IgD-negative memory B cell (primary cell): ENCODE measurements around the gene MTPN. TPM values are rescaled to one million over a fixed set of nuclear protein-coding genes. Genes with fewer than 3 reads are reported as not detected.

Experiments
- H3K27ac Mint-ChIP-seq, 3 donors: one replicate each; pipeline ENCODE4 v1.8.0; 2020 to 2022; ENCODE audit warnings: mild to moderate bottlenecking in 3 of 3, mixed read lengths in 3 of 3, moderate library complexity in 1 of 3
- H3K27me3 Mint-ChIP-seq: one replicate; pipeline ENCODE4 v1.8.0; 2021; ENCODE audit warnings: mixed read lengths
- H3K36me3 Mint-ChIP-seq: one replicate; pipeline ENCODE4 v1.8.0; 2020; ENCODE audit warnings: mild to moderate bottlenecking, mixed read lengths
- H3K4me1 Mint-ChIP-seq, 3 donors: one replicate each; pipeline ENCODE4 v1.8.0; 2020 to 2022; ENCODE audit warnings: mixed read lengths in 3 of 3, mild to moderate bottlenecking in 1 of 3
- H3K4me3 Mint-ChIP-seq, 4 donors: one replicate each; pipeline ENCODE4 v1.8.0; 2020 to 2022; ENCODE audit warnings: mild to moderate bottlenecking in 4 of 4, mixed read lengths in 4 of 4, moderate library complexity in 3 of 4
- H3K9me3 Mint-ChIP-seq, 3 donors: one replicate each; pipeline ENCODE4 v1.8.0; 2020 to 2021; ENCODE audit warnings: mixed read lengths in 3 of 3, mild to moderate bottlenecking in 1 of 3
- polyA plus RNA-seq: library from polyadenylated mRNA; unstranded; fragments of 300-500 nt; fragmentation: Illumina TruSeq; gene quantifications from one replicate; pipeline ENCODE4 v1.2.3, GENCODE V29; 2021

The MTPN gene
- polyA plus RNA-seq, 1 donor from 2014 or later: 235 TPM

GRCh38 chr7:135998081-135998480, 20.9 kb upstream of the MTPN start:
- Mint-ChIP-seq H3K27ac (no peak overlapping the region), H3K4me3 (no peak overlapping the region), H3K4me1 (peaks cover 9 to 17% (median 15%) of the 10 kb centered on the region in 3 donors), H3K27me3 (no peaks in the 10 kb centered on the region), H3K9me3 (peaks cover 0 to 2% (median 0%) of the 10 kb centered on the region in 3 donors), H3K36me3 (peaks cover 7% of the 10 kb centered on the region)

GRCh38 chr7:135995748-135996147, 18.6 kb upstream of the MTPN start:
- peaks cover 0 to 2% (median 0%) of the 10 kb centered on the region in 3 donors for H3K9me3 Mint-ChIP-seq
- no peak overlapping the region for H3K4me3 Mint-ChIP-seq
- peaks cover 9% of the 10 kb centered on the region for H3K36me3 Mint-ChIP-seq
- H3K4me1 Mint-ChIP-seq: peaks cover 12 to 22% (median 18%) of the 10 kb centered on the region in 3 donors
- H3K27me3 Mint-ChIP-seq: no peaks in the 10 kb centered on the region
- H3K27ac Mint-ChIP-seq: no peak overlapping the region

- peaks cover 9% of the 10 kb centered on the region for H3K36me3 Mint-ChIP-seq
- H3K9me3 Mint-ChIP-seq: no peaks in the 10 kb centered on the region
- peak overlapping the region in 1 of 3 donors; percentile 88 for H3K27ac Mint-ChIP-seq
- no peaks in the 10 kb centered on the region for H3K27me3 Mint-ChIP-seq
- H3K4me3 Mint-ChIP-seq: peak overlapping the region in 3 of 4 donors; percentile 32 to 34 (median 33)
- peaks cover 19 to 31% (median 25%) of the 10 kb centered on the region in 3 donors for H3K4me1 Mint-ChIP-seq
Measured at GRCh38 chr7:135994466-135995205, 17.5 kb upstream of the MTPN start.

GRCh38 chr7:135993950-135994349, 16.8 kb upstream of the MTPN start:
- no peaks in the 10 kb centered on the region for H3K27me3 Mint-ChIP-seq
- H3K4me3 Mint-ChIP-seq: peak overlapping the region in 3 of 4 donors; percentile 13 to 82 (median 46)
- no peaks in the 10 kb centered on the region for H3K9me3 Mint-ChIP-seq
- peaks cover 19 to 31% (median 25%) of the 10 kb centered on the region in 3 donors for H3K4me1 Mint-ChIP-seq
- H3K27ac Mint-ChIP-seq: peak overlapping the region in 1 of 3 donors; percentile 88
- H3K36me3 Mint-ChIP-seq: peaks cover 9% of the 10 kb centered on the region

- Mint-ChIP-seq H3K4me3 (peak overlapping the region in 1 of 4 donors; percentile 68), H3K9me3 (no peaks in the 10 kb centered on the region), H3K4me1 (peaks cover 19 to 31% (median 25%) of the 10 kb centered on the region in 3 donors), H3K36me3 (peaks cover 2% of the 10 kb centered on the region), H3K27me3 (no peaks in the 10 kb centered on the region), H3K27ac (no peak overlapping the region)
Measured at GRCh38 chr7:135991906-135992305, 14.7 kb upstream of the MTPN start.

GRCh38 chr7:135991322-135991721, 14.2 kb upstream of the MTPN start:
- no peak overlapping the region for H3K27ac Mint-ChIP-seq
- no peaks in the 10 kb centered on the region for H3K27me3 Mint-ChIP-seq
- H3K4me3 Mint-ChIP-seq: no peak overlapping the region
- H3K9me3 Mint-ChIP-seq: no peaks in the 10 kb centered on the region
- peaks cover 2% of the 10 kb centered on the region for H3K36me3 Mint-ChIP-seq
- peaks cover 19 to 31% (median 25%) of the 10 kb centered on the region in 3 donors for H3K4me1 Mint-ChIP-seq

GRCh38 chr7:135990258-135990657, 13.1 kb upstream of the MTPN start:
- Mint-ChIP-seq H3K36me3 (peaks cover 2% of the 10 kb centered on the region), H3K4me1 (peaks cover 19 to 31% (median 26%) of the 10 kb centered on the region in 3 donors), H3K27ac (no peak overlapping the region), H3K27me3 (no peaks in the 10 kb centered on the region), H3K4me3 (peak overlapping the region in 1 of 4 donors; percentile 9), H3K9me3 (no peaks in the 10 kb centered on the region)

GRCh38 chr7:135981958-135982646, 4.9 kb upstream of the MTPN start:
- Mint-ChIP-seq H3K4me3 (peak overlapping the region; percentile 36 to 93 (median 79)), H3K9me3 (peaks cover 0 to 2% (median 0%) of the 10 kb centered on the region in 3 donors), H3K4me1 (peaks cover 39 to 54% (median 44%) of the 10 kb centered on the region in 3 donors), H3K27ac (peak overlapping the region; percentile 56 to 95 (median 88)), H3K36me3 (no peaks in the 10 kb centered on the region), H3K27me3 (peaks cover 2% of the 10 kb centered on the region)

- Mint-ChIP-seq H3K4me1 (peaks cover 40 to 53% (median 44%) of the 10 kb centered on the region in 3 donors), H3K4me3 (peak overlapping the region; percentile 78 to 98 (median 86)), H3K36me3 (no peaks in the 10 kb centered on the region), H3K27ac (peak overlapping the region; percentile 88 to 95 (median 89)), H3K9me3 (peaks cover 0 to 2% (median 0%) of the 10 kb centered on the region in 3 donors), H3K27me3 (peaks cover 2% of the 10 kb centered on the region)
Measured at GRCh38 chr7:135980665-135981180, 3.6 kb upstream of the MTPN start.

- Mint-ChIP-seq H3K4me1 (peaks cover 40 to 53% (median 46%) of the 10 kb centered on the region in 3 donors), H3K36me3 (peaks cover 2% of the 10 kb centered on the region), H3K27me3 (peaks cover 2% of the 10 kb centered on the region), H3K27ac (peak overlapping the region; percentile 88 to 95 (median 89)), H3K4me3 (peak overlapping the region; percentile 78 to 98 (median 86)), H3K9me3 (peaks cover 0 to 2% (median 0%) of the 10 kb centered on the region in 3 donors)
Measured at GRCh38 chr7:135980012-135980551, 2.9 kb upstream of the MTPN start.

- Mint-ChIP-seq H3K9me3 (peaks cover 0 to 2% (median 0%) of the 10 kb centered on the region in 3 donors), H3K36me3 (peaks cover 6% of the 10 kb centered on the region), H3K4me1 (peaks cover 43 to 57% (median 47%) of the 10 kb centered on the region in 3 donors), H3K27ac (peak overlapping the region; percentile 88 to 95 (median 89)), H3K27me3 (peaks cover 2% of the 10 kb centered on the region), H3K4me3 (peak overlapping the region in 3 of 4 donors; percentile 14 to 98 (median 58))
Measured at GRCh38 chr7:135979471-135980011, 2.4 kb upstream of the MTPN start.

GRCh38 chr7:135978624-135979023, 1.5 kb upstream of the MTPN start:
- Mint-ChIP-seq H3K9me3 (peaks cover 0 to 2% (median 0%) of the 10 kb centered on the region in 3 donors), H3K36me3 (peaks cover 7% of the 10 kb centered on the region), H3K4me3 (peak overlapping the region in 3 of 4 donors; percentile 55 to 98 (median 78)), H3K27me3 (peaks cover 2% of the 10 kb centered on the region), H3K4me1 (peaks cover 46 to 60% (median 51%) of the 10 kb centered on the region in 3 donors), H3K27ac (peak overlapping the region in 1 of 3 donors; percentile 61)

GRCh38 chr7:135977742-135978066, 545 bp upstream of the MTPN start:
- Mint-ChIP-seq H3K36me3 (peaks cover 9% of the 10 kb centered on the region), H3K4me3 (peak overlapping the region; percentile 94 to 98 (median 97)), H3K27ac (peak overlapping the region; percentile 94 to 98 (median 98)), H3K4me1 (peaks cover 48 to 65% (median 55%) of the 10 kb centered on the region in 3 donors), H3K9me3 (peaks cover 0 to 2% (median 0%) of the 10 kb centered on the region in 3 donors), H3K27me3 (peaks cover 2% of the 10 kb centered on the region)

GRCh38 chr7:135976312-135977006, 700 bp downstream of the MTPN start:
- H3K27me3 Mint-ChIP-seq: peaks cover 2% of the 10 kb centered on the region
- H3K4me1 Mint-ChIP-seq: peaks cover 45 to 60% (median 53%) of the 10 kb centered on the region in 3 donors
- H3K36me3 Mint-ChIP-seq: peaks cover 9% of the 10 kb centered on the region
- H3K27ac Mint-ChIP-seq: peak overlapping the region; percentile 94 to 98 (median 98)
- peaks cover 0 to 2% (median 0%) of the 10 kb centered on the region in 3 donors for H3K9me3 Mint-ChIP-seq
- H3K4me3 Mint-ChIP-seq: peak overlapping the region; percentile 94 to 98 (median 97)
